ENCODE data around the gene FBXO36. TPM values are rescaled to one million over a fixed set of nuclear protein-coding genes. Genes with fewer than 3 reads are reported as not detected.

FBXO36 gene, protein sequence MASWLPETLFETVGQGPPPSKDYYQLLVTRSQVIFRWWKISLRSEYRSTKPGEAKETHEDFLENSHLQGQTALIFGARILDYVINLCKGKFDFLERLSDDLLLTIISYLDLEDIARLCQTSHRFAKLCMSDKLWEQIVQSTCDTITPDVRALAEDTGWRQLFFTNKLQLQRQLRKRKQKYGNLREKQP
- 1 to 10 TPM; 1.9 to 3.8 (median 2.4) TPM for total RNA-seq

DNA sequence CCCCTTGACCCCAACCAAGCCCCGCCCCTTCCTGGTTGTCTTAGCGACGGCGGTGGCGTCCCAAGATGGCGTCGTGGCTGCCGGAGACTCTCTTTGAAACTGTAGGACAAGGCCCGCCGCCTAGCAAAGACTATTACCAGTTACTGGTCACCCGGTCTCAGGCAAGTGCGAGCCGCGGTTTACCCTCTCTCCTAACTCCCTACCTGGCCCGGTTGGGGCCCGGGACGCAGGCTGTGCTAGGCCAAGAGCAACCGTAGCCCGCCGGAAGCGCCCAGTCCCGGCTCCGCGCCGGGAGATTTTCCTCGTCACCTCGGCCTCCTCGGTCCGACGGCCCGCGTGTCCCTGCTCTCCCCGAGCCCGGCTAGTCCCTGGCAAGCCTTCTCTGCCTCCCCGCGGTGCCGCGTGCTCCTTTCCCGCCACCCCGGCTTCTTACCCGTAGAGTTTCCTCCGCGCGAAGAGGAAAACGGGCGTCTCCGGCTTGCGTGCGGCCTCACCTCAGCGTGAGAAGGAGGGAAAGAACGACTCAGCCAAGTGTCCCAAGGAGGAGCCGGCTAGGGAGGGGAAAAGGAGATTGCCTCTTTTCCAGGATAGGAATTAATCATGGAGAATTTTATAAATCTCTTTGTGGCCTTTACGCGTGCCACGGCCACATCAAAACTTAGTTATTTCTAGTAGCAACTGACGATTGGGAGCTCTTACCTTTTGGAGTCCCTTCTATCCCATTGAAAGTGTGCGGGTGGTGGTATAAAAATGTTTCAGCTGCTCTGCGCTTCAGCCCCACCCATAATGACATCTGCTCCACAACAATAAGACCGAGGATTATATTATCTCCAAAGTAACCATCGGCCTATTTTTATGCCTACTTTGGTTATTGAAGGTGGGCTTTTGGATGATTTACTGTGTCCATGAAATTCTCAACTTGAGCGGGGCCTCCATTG is at the start of gene FBXO36:
TSS of gene FBXO36 (plus strand) at position 55 of the 938 bp plus-strand sequence. CDS start at position 66, 11 bp downstream.
- TF ChIP-seq, protein P1, sequence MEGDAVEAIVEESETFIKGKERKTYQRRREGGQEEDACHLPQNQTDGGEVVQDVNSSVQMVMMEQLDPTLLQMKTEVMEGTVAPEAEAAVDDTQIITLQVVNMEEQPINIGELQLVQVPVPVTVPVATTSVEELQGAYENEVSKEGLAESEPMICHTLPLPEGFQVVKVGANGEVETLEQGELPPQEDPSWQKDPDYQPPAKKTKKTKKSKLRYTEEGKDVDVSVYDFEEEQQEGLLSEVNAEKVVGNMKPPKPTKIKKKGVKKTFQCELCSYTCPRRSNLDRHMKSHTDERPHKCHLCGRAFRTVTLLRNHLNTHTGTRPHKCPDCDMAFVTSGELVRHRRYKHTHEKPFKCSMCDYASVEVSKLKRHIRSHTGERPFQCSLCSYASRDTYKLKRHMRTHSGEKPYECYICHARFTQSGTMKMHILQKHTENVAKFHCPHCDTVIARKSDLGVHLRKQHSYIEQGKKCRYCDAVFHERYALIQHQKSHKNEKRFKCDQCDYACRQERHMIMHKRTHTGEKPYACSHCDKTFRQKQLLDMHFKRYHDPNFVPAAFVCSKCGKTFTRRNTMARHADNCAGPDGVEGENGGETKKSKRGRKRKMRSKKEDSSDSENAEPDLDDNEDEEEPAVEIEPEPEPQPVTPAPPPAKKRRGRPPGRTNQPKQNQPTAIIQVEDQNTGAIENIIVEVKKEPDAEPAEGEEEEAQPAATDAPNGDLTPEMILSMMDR (IDR thresholded peaks at IDR 0.05; ENCODE audit: low read depth): no peak

DNA sequence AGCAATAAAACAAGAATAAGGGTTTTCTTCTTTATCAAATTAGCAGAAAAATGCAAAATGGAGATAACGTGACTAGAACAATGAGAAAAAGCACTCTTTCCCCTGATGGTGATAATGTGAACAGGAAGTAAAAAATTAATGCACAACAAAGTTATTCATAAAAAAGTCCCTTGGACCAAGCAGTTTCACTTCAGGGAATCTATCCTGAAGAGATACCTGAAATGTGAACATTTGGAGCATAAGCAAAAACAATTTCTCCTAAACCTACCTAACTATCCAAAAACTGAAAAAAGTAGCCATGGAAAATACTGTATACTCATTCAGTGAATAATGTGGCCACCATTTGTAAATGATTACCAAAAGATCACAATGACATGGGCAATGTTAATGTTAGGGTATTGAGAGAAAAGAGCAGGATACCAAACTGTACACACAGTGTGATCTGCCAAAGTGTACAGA is 49.2 kb upstream of the FBXO36 start:
- TF ChIP-seq, protein P1 (IDR thresholded peaks at IDR 0.05; ENCODE audit: low read depth): no peak

DNA sequence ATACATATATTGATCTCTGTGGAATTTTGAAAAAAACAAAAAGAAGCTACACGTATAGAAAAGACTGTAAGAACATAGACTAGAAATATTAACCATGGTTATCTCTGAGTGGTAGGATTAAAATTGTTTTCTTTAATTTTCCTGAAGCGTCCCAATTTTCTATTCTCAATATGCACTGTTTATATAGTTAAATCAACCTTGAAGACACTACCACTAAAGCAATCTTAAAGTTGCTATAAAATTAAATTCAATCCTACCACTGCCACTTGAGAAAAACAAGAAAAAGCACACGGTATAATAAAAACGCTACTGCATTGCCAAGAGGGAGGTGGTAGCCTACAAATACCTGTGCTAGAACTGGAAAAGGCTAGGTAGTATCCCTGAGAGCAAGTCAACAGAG is 47.7 kb upstream of the FBXO36 start:
- TF ChIP-seq, protein P1 (IDR thresholded peaks at IDR 0.05; ENCODE audit: low read depth): no peak

DNA sequence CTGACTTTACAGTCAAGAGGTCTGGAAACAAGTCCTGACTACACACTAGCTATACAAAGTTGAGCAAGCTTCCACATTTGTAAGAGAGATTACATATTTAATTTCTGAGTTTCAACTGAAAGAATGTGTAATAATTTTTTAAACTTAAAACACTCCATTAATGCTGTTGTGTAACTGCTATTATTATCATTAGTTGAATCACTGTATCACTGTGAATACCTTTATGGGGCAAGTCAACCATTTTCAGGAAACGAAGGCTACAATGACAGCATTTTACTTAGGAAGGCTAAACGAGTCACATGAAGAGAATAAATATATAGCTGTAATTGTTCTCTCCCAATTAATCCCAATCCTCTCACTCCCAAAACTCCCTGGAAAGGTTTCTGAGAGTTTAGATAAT is 46.8 kb upstream of the FBXO36 start:
- TF ChIP-seq, protein P1 (IDR thresholded peaks at IDR 0.05; ENCODE audit: low read depth): no peak

DNA sequence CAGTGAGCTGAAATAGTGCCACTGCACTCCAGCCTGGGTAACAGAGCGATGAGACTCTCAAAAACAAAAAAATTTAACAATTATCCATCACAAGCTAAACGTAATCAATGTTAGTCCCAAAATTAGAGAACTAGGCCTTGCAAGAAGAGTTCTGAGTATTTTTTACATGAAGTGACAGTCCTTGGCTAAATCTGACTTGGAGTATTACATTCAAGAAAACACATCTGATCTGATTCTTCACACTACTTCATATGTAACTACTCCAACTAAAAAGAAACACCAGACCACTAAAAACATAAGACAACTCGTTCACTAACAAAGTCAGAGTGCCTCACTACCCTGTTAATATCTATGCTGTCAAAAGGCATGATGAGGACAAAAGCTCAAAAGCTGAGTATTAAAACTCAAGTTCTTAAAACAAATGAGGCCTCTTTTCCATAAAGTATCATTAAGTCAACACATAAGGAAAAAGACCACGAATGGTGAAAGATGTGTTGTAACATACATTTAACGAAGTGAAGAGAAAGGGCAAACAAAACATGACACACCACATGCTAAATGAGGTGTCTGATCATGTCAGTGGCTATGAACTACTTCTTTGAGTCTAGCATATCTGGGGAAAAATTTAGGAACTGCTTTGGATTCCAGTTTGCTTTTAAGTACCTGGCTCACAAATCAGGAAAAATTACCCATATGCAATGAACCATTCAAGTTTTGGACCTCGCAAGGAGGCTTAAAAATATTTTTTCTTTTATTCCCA is 42.9 kb upstream of the FBXO36 start:
- TF ChIP-seq, protein P1 (IDR thresholded peaks at IDR 0.05; ENCODE audit: low read depth): no peak

DNA sequence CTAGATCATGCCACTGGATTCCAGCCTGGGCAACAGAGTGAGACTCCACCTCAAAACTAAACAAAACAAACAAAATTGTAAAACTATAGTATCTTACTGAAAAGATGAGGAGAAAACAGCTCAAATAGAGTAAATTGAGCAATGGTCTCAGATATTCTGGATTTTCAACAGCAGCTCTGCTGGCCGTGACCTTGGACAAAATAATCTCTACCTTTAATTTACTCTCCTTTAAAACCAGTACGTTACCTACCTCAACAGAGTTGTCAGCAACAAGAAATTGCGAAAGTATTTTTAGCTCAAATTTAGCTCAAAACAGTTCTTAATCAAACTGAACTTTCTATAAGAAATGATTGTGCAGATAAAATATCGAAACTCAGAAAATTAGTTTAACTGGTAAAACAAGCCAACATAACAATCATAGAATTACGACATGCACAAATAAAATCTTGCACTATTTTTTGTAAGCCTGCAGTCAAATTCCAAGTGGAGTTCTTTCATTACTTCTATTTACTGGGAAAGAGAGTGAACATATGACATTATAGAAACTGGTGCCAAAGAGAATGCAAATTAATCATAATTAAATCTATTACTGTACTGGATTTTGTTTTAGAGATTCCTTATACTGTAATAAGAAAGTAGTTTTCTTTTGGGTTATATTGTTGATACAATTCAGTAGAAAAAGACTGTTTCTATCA is 41.3 kb upstream of the FBXO36 start:
- TF ChIP-seq, protein P1 (IDR thresholded peaks at IDR 0.05; ENCODE audit: low read depth): no peak

Measured in subcutaneous adipose tissue (tissue), 4 donors.